WTC11 (cell line): ENCODE data around the gene FAM89A. TPM values are rescaled to one million over a fixed set of nuclear protein-coding genes. Genes with fewer than 3 reads are reported as not detected.
"Not testable (repeated sequence)": the region's sequence is repeated elsewhere in the genome, so short reads cannot be mapped to it uniquely, and the experiment has no call there.

Experiments
- ATAC-seq: fragments of 200-7000 bp; cut with Tn5 transposase; 2 replicates; pipeline ENCODE4 v1.10.0; 2021; ENCODE audit warnings: mild to moderate bottlenecking, moderate library complexity
- CTCF ChIA-PET: fragments of 300-600 bp; sonication (Branson Sonifier 250); formaldehyde crosslinking; loops from one replicate; lab custom pipeline; 2021; ENCODE audit warnings: antibody characterized with exemption; lab: Charles Lee
- POLR2A ChIA-PET: fragments of 350-600 bp; sonication (Branson Sonifier 250); formaldehyde crosslinking; loops from one replicate; lab custom pipeline; 2021; ENCODE audit warnings: antibody characterized with exemption; lab: Charles Lee
- DNase-seq: peaks from one replicate; pipeline ENCODE4 v3.0.0; 2021; ENCODE audit warnings: low spot score
- H3K27ac Mint-ChIP-seq: 2 replicates; pipeline ENCODE4 v1.8.0; 2021; ENCODE audit warnings: mixed read lengths
- H3K27me3 Mint-ChIP-seq: 2 replicates; pipeline ENCODE4 v1.8.0; 2021; ENCODE audit warnings: low read depth, mild to moderate bottlenecking, moderate library complexity, mixed read lengths
- H3K36me3 Mint-ChIP-seq: 2 replicates; pipeline ENCODE4 v1.8.0; 2021; ENCODE audit warnings: mixed read lengths
- H3K4me1 Mint-ChIP-seq: 2 replicates; pipeline ENCODE4 v1.8.0; 2022; ENCODE audit warnings: mixed read lengths
- H3K4me3 Mint-ChIP-seq: 2 replicates; pipeline ENCODE4 v1.8.0; 2021; ENCODE audit warnings: mild to moderate bottlenecking, moderate library complexity, mixed read lengths
- H3K9me3 Mint-ChIP-seq: 2 replicates; pipeline ENCODE4 v1.8.0; 2021; ENCODE audit warnings: mixed read lengths
- ESRRA ChIP-seq: sonication (generic); formaldehyde crosslinking; IDR thresholded peaks from 2 replicates; pipeline ENCODE4 v1.8.1; 2022; ENCODE audit warnings: mild to moderate bottlenecking, missing genetic modification reagents, borderline replicate concordance
- GABPB1 ChIP-seq: sonication (generic); formaldehyde crosslinking; IDR thresholded peaks from 2 replicates; pipeline ENCODE4 v1.8.1; 2023; ENCODE audit warnings: mild to moderate bottlenecking, missing genetic modification reagents
- IRF2 ChIP-seq: sonication (generic); formaldehyde crosslinking; IDR thresholded peaks from 2 replicates; pipeline ENCODE4 v1.8.0; 2022; ENCODE audit warnings: low read depth, missing genetic modification reagents, borderline replicate concordance
- KAT7 ChIP-seq: sonication (generic); formaldehyde crosslinking; IDR thresholded peaks from 2 replicates; pipeline ENCODE4 v1.8.1; 2023; ENCODE audit warnings: missing genetic modification reagents, mild to moderate bottlenecking, borderline replicate concordance
- MXD4 ChIP-seq: fragments of 250-450 bp; sonication (Bioruptor Pico); IDR thresholded peaks from 2 replicates; pipeline ENCODE4 v1.8.0; 2021; ENCODE audit warnings: mild to moderate bottlenecking, moderate library complexity, borderline replicate concordance
- NR1H2 ChIP-seq: sonication (generic); formaldehyde crosslinking; IDR thresholded peaks from 2 replicates; pipeline ENCODE4 v1.9.0; 2021; ENCODE audit warnings: mild to moderate bottlenecking, moderate library complexity, missing genetic modification reagents
- OVOL2 ChIP-seq: fragments of 250-450 bp; sonication (Bioruptor Pico); IDR thresholded peaks from 2 replicates; pipeline ENCODE4 v1.9.0; 2021; ENCODE audit warnings: mild to moderate bottlenecking, borderline replicate concordance
- SP1 ChIP-seq: sonication (generic); formaldehyde crosslinking; conservative IDR thresholded peaks from 2 replicates; pipeline ENCODE4 v1.8.1; 2022; ENCODE audit warnings: missing genetic modification reagents
- ZNF396 ChIP-seq: fragments of 250-450 bp; sonication (Bioruptor Pico); IDR thresholded peaks from 2 replicates; pipeline ENCODE4 v1.8.0; 2021; ENCODE audit warnings: mild to moderate bottlenecking, moderate library complexity, borderline replicate concordance
- ZNF416 ChIP-seq: fragments of 250-450 bp; sonication (Bioruptor Pico); IDR thresholded peaks from 2 replicates; pipeline ENCODE4 v1.9.0; 2021; ENCODE audit warnings: mild to moderate bottlenecking, inconsistent platforms
- total RNA-seq: library from RNA; stranded (reverse); gene quantifications from 3 replicates; pipeline ENCODE4 v1.2.3, GENCODE V29; 2021
- TF ChIP-seq, protein P1 (sequence below): sonication (generic); formaldehyde crosslinking; IDR thresholded peaks from 2 replicates; pipeline ENCODE4 v1.8.1; 2023; ENCODE audit warnings: mild to moderate bottlenecking, missing genetic modification reagents, borderline replicate concordance
- TF ChIP-seq, protein P2 (sequence below): sonication (generic); formaldehyde crosslinking; IDR thresholded peaks from 2 replicates; pipeline ENCODE4 v1.8.1; 2022; ENCODE audit warnings: low read depth, mild to moderate bottlenecking, moderate library complexity, missing genetic modification reagents, borderline replicate concordance
- TF ChIP-seq, protein P3 (sequence below): sonication (generic); formaldehyde crosslinking; IDR thresholded peaks from 2 replicates; pipeline ENCODE4 v1.8.0; 2023; ENCODE audit warnings: missing genetic modification reagents, mild to moderate bottlenecking, borderline replicate concordance

Gene FAM89A
- total RNA-seq, 1 experiment from 2014 or later: 2.4 TPM

DNA sequence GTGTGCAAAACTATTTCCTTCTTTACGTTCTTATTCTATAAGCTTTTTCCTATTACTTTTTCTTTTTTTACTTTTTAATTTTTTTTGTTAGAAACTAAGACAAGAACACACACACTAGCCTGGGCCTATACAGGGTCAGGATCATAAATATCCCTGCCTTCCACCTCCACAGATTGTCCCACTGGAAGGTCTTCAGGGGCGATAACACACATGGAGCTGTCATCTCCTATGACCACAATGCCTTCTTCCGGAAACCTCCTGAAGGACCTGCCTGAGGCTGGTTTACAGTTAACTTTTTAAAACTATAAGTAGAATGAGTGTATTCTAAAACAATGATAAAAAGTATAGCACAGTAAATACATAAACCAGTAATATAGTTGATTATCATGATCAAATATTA, 10.3 kb upstream of the FAM89A start (continued):
- TF ChIP-seq, protein P1, sequence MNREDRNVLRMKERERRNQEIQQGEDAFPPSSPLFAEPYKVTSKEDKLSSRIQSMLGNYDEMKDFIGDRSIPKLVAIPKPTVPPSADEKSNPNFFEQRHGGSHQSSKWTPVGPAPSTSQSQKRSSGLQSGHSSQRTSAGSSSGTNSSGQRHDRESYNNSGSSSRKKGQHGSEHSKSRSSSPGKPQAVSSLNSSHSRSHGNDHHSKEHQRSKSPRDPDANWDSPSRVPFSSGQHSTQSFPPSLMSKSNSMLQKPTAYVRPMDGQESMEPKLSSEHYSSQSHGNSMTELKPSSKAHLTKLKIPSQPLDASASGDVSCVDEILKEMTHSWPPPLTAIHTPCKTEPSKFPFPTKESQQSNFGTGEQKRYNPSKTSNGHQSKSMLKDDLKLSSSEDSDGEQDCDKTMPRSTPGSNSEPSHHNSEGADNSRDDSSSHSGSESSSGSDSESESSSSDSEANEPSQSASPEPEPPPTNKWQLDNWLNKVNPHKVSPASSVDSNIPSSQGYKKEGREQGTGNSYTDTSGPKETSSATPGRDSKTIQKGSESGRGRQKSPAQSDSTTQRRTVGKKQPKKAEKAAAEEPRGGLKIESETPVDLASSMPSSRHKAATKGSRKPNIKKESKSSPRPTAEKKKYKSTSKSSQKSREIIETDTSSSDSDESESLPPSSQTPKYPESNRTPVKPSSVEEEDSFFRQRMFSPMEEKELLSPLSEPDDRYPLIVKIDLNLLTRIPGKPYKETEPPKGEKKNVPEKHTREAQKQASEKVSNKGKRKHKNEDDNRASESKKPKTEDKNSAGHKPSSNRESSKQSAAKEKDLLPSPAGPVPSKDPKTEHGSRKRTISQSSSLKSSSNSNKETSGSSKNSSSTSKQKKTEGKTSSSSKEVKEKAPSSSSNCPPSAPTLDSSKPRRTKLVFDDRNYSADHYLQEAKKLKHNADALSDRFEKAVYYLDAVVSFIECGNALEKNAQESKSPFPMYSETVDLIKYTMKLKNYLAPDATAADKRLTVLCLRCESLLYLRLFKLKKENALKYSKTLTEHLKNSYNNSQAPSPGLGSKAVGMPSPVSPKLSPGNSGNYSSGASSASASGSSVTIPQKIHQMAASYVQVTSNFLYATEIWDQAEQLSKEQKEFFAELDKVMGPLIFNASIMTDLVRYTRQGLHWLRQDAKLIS (CRISPR knock-in tag): no peak
- TF ChIP-seq NR1H2: no peak
- TF ChIP-seq SP1 (CRISPR knock-in tag): no peak
- no peak for TF ChIP-seq IRF2
- TF ChIP-seq ZNF416 (CRISPR knock-in tag): no peak
- TF ChIP-seq KAT7 (CRISPR knock-in tag): no peak
- TF ChIP-seq, protein P2, sequence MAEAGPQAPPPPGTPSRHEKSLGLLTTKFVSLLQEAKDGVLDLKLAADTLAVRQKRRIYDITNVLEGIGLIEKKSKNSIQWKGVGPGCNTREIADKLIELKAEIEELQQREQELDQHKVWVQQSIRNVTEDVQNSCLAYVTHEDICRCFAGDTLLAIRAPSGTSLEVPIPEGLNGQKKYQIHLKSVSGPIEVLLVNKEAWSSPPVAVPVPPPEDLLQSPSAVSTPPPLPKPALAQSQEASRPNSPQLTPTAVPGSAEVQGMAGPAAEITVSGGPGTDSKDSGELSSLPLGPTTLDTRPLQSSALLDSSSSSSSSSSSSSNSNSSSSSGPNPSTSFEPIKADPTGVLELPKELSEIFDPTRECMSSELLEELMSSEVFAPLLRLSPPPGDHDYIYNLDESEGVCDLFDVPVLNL (CRISPR knock-in tag): no peak
- no peak for TF ChIP-seq ESRRA (CRISPR knock-in tag)
- TF ChIP-seq ZNF396 (CRISPR knock-in tag): no peak
- TF ChIP-seq MXD4 (CRISPR knock-in tag): no peak
- TF ChIP-seq OVOL2: no peak

DNA sequence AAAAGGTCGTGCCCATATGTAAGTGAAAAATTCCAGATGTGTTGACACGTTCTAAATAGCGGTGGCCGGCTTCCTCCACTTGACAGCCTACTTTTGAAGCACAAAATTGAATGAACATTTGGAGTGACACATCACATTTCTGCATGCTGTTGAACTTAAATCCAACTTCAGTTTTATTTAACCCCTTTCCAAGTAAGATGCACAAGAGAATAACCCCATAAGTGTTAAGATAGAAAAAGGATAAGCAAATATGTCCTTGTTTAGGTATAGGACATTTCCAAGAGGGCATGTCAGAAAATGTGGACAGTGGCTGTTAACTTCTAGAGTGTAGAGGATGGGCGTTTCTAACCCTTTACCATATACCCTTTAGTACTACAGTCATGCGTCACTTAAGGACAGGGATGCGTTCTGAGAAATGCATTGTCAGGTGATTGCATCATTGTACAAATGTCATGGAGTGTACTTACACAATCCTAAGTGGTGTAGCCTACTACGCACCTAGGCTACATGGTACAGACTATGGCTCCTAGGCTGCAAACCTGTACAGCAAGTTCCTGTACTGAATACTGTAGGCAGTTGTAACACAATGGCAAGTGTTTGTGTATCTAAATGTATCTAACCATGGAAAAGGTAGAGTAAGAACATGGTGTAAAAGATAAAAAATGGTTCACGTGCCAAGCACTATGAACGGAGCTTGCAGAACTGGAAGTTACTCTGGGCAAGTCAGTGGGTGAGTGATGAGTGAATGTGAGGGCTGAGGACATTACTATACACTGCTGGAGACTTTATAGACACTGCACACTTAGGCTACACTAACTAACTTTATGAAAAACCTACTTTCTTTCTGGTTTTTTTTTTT, 9.3 kb upstream of the FAM89A start:
- TF ChIP-seq, protein P3, sequence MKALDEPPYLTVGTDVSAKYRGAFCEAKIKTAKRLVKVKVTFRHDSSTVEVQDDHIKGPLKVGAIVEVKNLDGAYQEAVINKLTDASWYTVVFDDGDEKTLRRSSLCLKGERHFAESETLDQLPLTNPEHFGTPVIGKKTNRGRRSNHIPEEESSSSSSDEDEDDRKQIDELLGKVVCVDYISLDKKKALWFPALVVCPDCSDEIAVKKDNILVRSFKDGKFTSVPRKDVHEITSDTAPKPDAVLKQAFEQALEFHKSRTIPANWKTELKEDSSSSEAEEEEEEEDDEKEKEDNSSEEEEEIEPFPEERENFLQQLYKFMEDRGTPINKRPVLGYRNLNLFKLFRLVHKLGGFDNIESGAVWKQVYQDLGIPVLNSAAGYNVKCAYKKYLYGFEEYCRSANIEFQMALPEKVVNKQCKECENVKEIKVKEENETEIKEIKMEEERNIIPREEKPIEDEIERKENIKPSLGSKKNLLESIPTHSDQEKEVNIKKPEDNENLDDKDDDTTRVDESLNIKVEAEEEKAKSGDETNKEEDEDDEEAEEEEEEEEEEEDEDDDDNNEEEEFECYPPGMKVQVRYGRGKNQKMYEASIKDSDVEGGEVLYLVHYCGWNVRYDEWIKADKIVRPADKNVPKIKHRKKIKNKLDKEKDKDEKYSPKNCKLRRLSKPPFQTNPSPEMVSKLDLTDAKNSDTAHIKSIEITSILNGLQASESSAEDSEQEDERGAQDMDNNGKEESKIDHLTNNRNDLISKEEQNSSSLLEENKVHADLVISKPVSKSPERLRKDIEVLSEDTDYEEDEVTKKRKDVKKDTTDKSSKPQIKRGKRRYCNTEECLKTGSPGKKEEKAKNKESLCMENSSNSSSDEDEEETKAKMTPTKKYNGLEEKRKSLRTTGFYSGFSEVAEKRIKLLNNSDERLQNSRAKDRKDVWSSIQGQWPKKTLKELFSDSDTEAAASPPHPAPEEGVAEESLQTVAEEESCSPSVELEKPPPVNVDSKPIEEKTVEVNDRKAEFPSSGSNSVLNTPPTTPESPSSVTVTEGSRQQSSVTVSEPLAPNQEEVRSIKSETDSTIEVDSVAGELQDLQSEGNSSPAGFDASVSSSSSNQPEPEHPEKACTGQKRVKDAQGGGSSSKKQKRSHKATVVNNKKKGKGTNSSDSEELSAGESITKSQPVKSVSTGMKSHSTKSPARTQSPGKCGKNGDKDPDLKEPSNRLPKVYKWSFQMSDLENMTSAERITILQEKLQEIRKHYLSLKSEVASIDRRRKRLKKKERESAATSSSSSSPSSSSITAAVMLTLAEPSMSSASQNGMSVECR (CRISPR knock-in tag): no peak
- TF ChIP-seq GABPB1 (CRISPR knock-in tag): peak; percentile 76
- ATAC-seq (no peak), DNase-seq (no peak)
- CTCF ChIA-PET: interaction anchor here (0.7 to 1.1 kb wide), 2 partner anchors 43 to 133 kb away, joined by 3 read pairs; no protein-coding TSS in a partner anchor
- POLR2A ChIA-PET: no interaction called here
- H3K36me3 Mint-ChIP-seq: no peaks in the 10 kb centered on the region
- no peak overlapping the region for H3K27ac Mint-ChIP-seq
- H3K9me3 Mint-ChIP-seq: peaks cover 3% of the 10 kb centered on the region; the same call in 1 of the 2 replicates
- H3K27me3 Mint-ChIP-seq: peaks cover 68% of the 10 kb centered on the region
- no peaks in the 10 kb centered on the region for H3K4me1 Mint-ChIP-seq
- H3K4me3 Mint-ChIP-seq: no peak overlapping the region

DNA sequence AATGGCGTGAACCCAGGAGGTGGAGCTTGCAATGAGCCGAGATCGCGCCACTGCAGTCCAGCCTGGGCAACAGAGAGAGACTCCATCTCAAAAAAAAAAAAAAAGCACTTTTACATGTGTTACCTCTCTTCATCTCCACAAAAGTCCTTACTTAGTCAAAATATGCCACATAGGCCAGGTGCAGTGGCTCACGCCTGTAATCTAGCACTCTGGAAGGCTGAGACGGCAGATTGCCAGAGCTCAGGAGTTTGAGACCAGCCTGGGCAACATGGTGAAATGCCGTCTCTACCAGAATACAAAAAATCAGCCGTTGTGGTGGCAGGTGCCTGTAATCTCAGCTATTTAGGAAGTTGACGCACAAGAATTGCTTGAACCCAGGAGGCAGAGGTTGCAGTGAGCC, 8.4 kb upstream of the FAM89A start:
- ATAC-seq, CTCF ChIA-PET, H3K27ac Mint-ChIP-seq, DNase-seq, H3K4me3 Mint-ChIP-seq, H3K9me3 Mint-ChIP-seq, H3K36me3 Mint-ChIP-seq, H3K4me1 Mint-ChIP-seq: not testable (repeated sequence)
- POLR2A ChIA-PET: interaction anchor here (0.7 kb wide), 1 partner anchor 46 kb away, joined by 3 read pairs; no protein-coding TSS in a partner anchor
- H3K27me3 Mint-ChIP-seq: peaks cover 70% of the 10 kb centered on the region

DNA sequence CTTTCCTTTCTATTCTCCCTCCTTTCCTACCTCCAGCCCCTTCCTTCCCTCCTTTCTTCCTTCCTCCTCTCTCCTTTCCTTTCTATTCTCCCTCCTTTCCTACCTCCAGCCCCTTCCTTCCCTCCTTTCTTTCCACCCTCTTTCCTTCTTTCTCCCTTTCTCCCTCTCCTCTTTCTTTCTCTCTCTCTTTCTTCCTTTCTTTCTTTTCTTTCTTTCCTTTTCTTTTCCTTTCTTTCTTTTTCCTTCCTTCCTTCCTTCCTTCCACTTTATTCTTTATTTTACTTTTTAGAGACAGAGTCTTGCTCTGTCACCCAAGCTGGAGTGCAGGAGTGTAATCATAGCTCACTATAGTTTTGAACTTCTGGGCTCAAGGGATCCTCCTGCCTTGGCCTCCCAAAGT, 7.5 kb upstream of the FAM89A start:
- peaks cover 72% of the 10 kb centered on the region for H3K27me3 Mint-ChIP-seq
- H3K27ac Mint-ChIP-seq, H3K36me3 Mint-ChIP-seq, H3K4me3 Mint-ChIP-seq, ATAC-seq, CTCF ChIA-PET, POLR2A ChIA-PET, DNase-seq, H3K4me1 Mint-ChIP-seq, H3K9me3 Mint-ChIP-seq: not testable (repeated sequence)
